GM04503 (cell line): ENCODE data around the gene KMT2C.
"Not testable (repeated sequence)": the region's sequence is repeated elsewhere in the genome, so short reads cannot be mapped to it uniquely, and the experiment has no call there.

Experiments
- DNase-seq: peaks from one replicate; pipeline ENCODE4 v3.0.0-alpha.2; 2012; ENCODE audit warnings: low read depth

The KMT2C gene

GRCh38 chr7:152355474-152356057, 80.2 kb downstream of the KMT2C start:
- DNase-seq, result no peak

GRCh38 chr7:152354061-152354460, 81.7 kb downstream of the KMT2C start:
- DNase-seq, result no peak

- DNase-seq, result not testable (repeated sequence)
Measured at GRCh38 chr7:152353281-152353680, 82.5 kb downstream of the KMT2C start.

GRCh38 chr7:152351747-152352146, 84.1 kb downstream of the KMT2C start:
- not testable (repeated sequence) for DNase-seq

- DNase-seq, result no peak
Measured at GRCh38 chr7:152351168-152351567, 84.6 kb downstream of the KMT2C start.

- no peak for DNase-seq
Measured at GRCh38 chr7:152347888-152348287, 87.9 kb downstream of the KMT2C start.

GRCh38 chr7:152344253-152344652, 91.5 kb downstream of the KMT2C start:
- no peak for DNase-seq

GRCh38 chr7:152342796-152343195, 93.0 kb downstream of the KMT2C start:
- DNase-seq, result no peak

- no peak for DNase-seq
Measured at GRCh38 chr7:152341914-152342236, 93.9 kb downstream of the KMT2C start.

GRCh38 chr7:152341039-152341913, 94.5 kb downstream of the KMT2C start:
- DNase-seq, result no peak

GRCh38 chr7:152340161-152340560, 95.6 kb downstream of the KMT2C start:
- no peak for DNase-seq

GRCh38 chr7:152338561-152338960, 97.2 kb downstream of the KMT2C start:
- no peak for DNase-seq

- no peak for DNase-seq
Measured at GRCh38 chr7:152336754-152337368, 98.9 kb downstream of the KMT2C start.

- DNase-seq, result no peak
Measured at GRCh38 chr7:152335900-152336571, 99.8 kb downstream of the KMT2C start.

- DNase-seq, result no peak
Measured at GRCh38 chr7:152333134-152333533, 102.7 kb downstream of the KMT2C start.

GRCh38 chr7:152330827-152331226, 105.0 kb downstream of the KMT2C start:
- DNase-seq, result no peak

GRCh38 chr7:152329469-152329868, 106.3 kb downstream of the KMT2C start:
- no peak for DNase-seq

GRCh38 chr7:152328234-152328633, 107.6 kb downstream of the KMT2C start:
- no peak for DNase-seq

GRCh38 chr7:152315845-152316244, 120.0 kb downstream of the KMT2C start:
- DNase-seq, result no peak

GRCh38 chr7:152313831-152314604, 121.8 kb downstream of the KMT2C start:
- DNase-seq, result no peak

- DNase-seq, result no peak
Measured at GRCh38 chr7:152313217-152313616, 122.6 kb downstream of the KMT2C start.

- no peak for DNase-seq
Measured at GRCh38 chr7:152312316-152312715, 123.5 kb downstream of the KMT2C start.
